Heart left ventricle (tissue), 16 donors: Measurements from ENCODE around the gene CLEC11A. TPM values are rescaled to one million over a fixed set of nuclear protein-coding genes. Genes with fewer than 3 reads are reported as not detected.

Experiments used
- ATAC-seq, 4 donors: fragments of 200-7000 bp; cut with Tn5 transposase; one replicate each; pipeline ENCODE4 v1.9.1; 2020 to 2022; ENCODE audit warnings: moderate library complexity in 4 of 4, mild to moderate bottlenecking in 3 of 4, moderate number of reproducible peaks in 1 of 4
- DNase-seq, 5 donors: peaks; one replicate each; pipeline ENCODE4 v3.0.0-alpha.2; 2020
- H3K27ac ChIP-seq, 12 donors: fragments of 200-600 bp; sonication (generic) in 4 of 12; one replicate each; pipeline versions ENCODE4 v1.5.0 to v1.8.0; 2016 to 2022; ENCODE audit warnings: mild to moderate bottlenecking in 2 of 12
- H3K27me3 ChIP-seq, 9 donors: fragments of 200-600 bp; sonication (generic) in 2 of 9; one replicate each; pipeline versions ENCODE4 v1.5.1 to v1.8.0; 2016 to 2022; ENCODE audit warnings: mild to moderate bottlenecking in 3 of 9
- H3K36me3 ChIP-seq, 9 donors: fragments of 200-600 bp; sonication (generic) in 2 of 9; one replicate each; pipeline versions ENCODE4 v1.5.0 to v1.8.0; 2018 to 2022; ENCODE audit warnings: mild to moderate bottlenecking in 2 of 9
- H3K4me1 ChIP-seq, 12 donors: fragments of 200-600 bp; sonication (generic) in 4 of 12; one replicate each; pipeline versions ENCODE4 v1.5.0 to v1.8.0; 2016 to 2022; ENCODE audit warnings: mild to moderate bottlenecking in 3 of 12
- H3K4me3 ChIP-seq, 12 donors: fragments of 200-600 bp; sonication (generic) in 4 of 12; one replicate each; pipeline versions ENCODE4 v1.5.0 to v1.8.0; 2017 to 2022; ENCODE audit warnings: mild to moderate bottlenecking in 9 of 12, moderate library complexity in 4 of 12
- H3K9me3 ChIP-seq, 12 donors: fragments of 200-600 bp; sonication (generic) in 4 of 12; one replicate each; pipeline versions ENCODE4 v1.5.0 to v1.8.0; 2016 to 2022; ENCODE audit warnings: mild to moderate bottlenecking in 1 of 12
- CTCF ChIP-seq, 12 donors: fragments of 200-600 bp; sonication (generic) in 4 of 12; IDR thresholded peaks; one replicate each; pipeline versions ENCODE4 v1.5.0 to v1.8.0; 2018 to 2022; ENCODE audit warnings: antibody characterized with exemption in 12 of 12, mild to moderate bottlenecking in 5 of 12
- POLR2A ChIP-seq, 2 donors: fragments of 450-650 bp; IDR thresholded peaks; one replicate each; pipeline ENCODE4 v1.6.1; 2017; ENCODE audit warnings: antibody characterized with exemption in 2 of 2, mild to moderate bottlenecking in 2 of 2, moderate library complexity in 2 of 2
- WGBS, 4 donors: extraction: QIAGEN DNeasy Blood & Tissue Kit in 2 of 4; methylation state at CpG; one replicate each; pipeline versions ENCODE4 v1.1.5 to v1.1.7; 2013 to 2018; 5-methylcytosine and 5-hydroxymethylcytosine counted together
- intact Hi-C, 10 donors: fragments of 100-400 bp; cut with DNase I; formaldehyde crosslinking; loops; one replicate each; pipeline versions ENCODE4 v1.11.1 to v1.14.2; 2022
- polyA plus RNA-seq, 2 donors: library from polyadenylated mRNA; stranded (reverse); fragments of 200-250 nt; gene quantifications; one replicate each; pipeline ENCODE4 v1.2.3, GENCODE V29; 2013
- total RNA-seq, 9 donors: library from RNA; depleted of rRNA in 2 of 9; stranded (reverse); fragments of >200 nt in 2 of 9; fragmentation: NEBNext Ultra II Directional in 3 of 9; extraction: Animal tissue kit (Norgen Biotek cat#: 25700) in 3 of 9; gene quantifications; one replicate each; pipeline versions ENCODE4 v1.1.0 to v1.2.4, GENCODE V29; 2016 to 2023
- donor health status: ischemic (EF 13 %, LVEDD 7.1; RV severe dilation, severe dysfunction).
- donor health status: healthy with polysubstance abuse.
- donor health status: DM: no; HTN: yes; CAD: no.
- donor health status: DM: no; HTN: no; CAD: no.
- donor health status: ischemic (EF 25% LVEDD 6.9; RV normal size, moderate dysfunction).
- donor health status: ischemic (EF 25% LVEDD 5.7; RV mildly dilated, moderate dysfunction).
- donor health status: healthy.
- donor health status: DM: yes; HTN: yes; CAD: no.
- donor health status: ischemic (EF 35%, LVEDD 5.7; RV mildly dilated, moderate dysfunction).
- donor health status: nonischemic (EF 11% LVEDD 7.7; RV severe dilation, severe dysfunction).
- donor health status: DM: yes; HTN: yes; CAD: no.
- donor health status: PGD.
- donor health status: ischemic (EF 29% LVEDD 5.4; RV normal size, mild dysfunction).
- donor health status: nonischemic (EF 23%, LVEDD 6.1; RV moderate dilation, normal function).

CLEC11A gene
- total and polyA plus RNA-seq, 11 donors = 2.4 to 16.6 (median 4.2) TPM

GRCh38 chr19:50711805-50712204, 11.4 kb upstream of the CLEC11A start:
- no peak for TF ChIP-seq CTCF (IDR thresholded peaks at IDR 0.05)
- TF ChIP-seq POLR2A (IDR thresholded peaks at IDR 0.05) = no peak
- WGBS, 4 donors = 80 to 92% (median 83%) methylated on average over 9 of the region's 9 CpGs
- Histone ChIP-seq H3K4me3 (no peak overlapping the region), H3K27ac (no peak overlapping the region), H3K27me3 (peaks cover 0 to 52% (median 7%) of the 10 kb centered on the region in 9 donors), H3K36me3 (no peaks in the 10 kb centered on the region), H3K4me1 (no peaks in the 10 kb centered on the region), H3K9me3 (no peaks in the 10 kb centered on the region)
- intact Hi-C loops = no loop called here
- ATAC-seq = no peak
- DNase-seq = peak in 1 of 5 donors; percentile 8

GRCh38 chr19:50712833-50713232, 10.3 kb upstream of the CLEC11A start:
- H3K9me3 ChIP-seq = no peaks in the 10 kb centered on the region
- no peak for ATAC-seq
- H3K36me3 ChIP-seq = no peaks in the 10 kb centered on the region
- intact Hi-C loops = no loop called here
- peaks cover 0 to under 1% (median 0%) of the 10 kb centered on the region in 12 donors for H3K4me1 ChIP-seq
- no peak overlapping the region for H3K4me3 ChIP-seq
- peak in 1 of 5 donors; percentile 15 for DNase-seq
- 65 to 87% (median 77%) methylated on average over 6 of the region's 6 CpGs for WGBS, 4 donors
- H3K27me3 ChIP-seq = peaks cover 0 to 62% (median 16%) of the 10 kb centered on the region in 9 donors
- TF ChIP-seq POLR2A (IDR thresholded peaks at IDR 0.05) (no peak), CTCF (IDR thresholded peaks at IDR 0.05) (no peak)
- H3K27ac ChIP-seq = no peak overlapping the region

- no peak for ATAC-seq
- Histone ChIP-seq H3K9me3 (no peaks in the 10 kb centered on the region), H3K36me3 (no peaks in the 10 kb centered on the region), H3K4me1 (peaks cover 0 to 9% (median 2%) of the 10 kb centered on the region in 12 donors), H3K27ac (no peak overlapping the region), H3K27me3 (peaks cover 3 to 68% (median 24%) of the 10 kb centered on the region in 9 donors), H3K4me3 (no peak overlapping the region)
- intact Hi-C loops = no loop called here
- TF ChIP-seq CTCF (IDR thresholded peaks at IDR 0.05) = no peak
- no peak for TF ChIP-seq POLR2A (IDR thresholded peaks at IDR 0.05)
- WGBS, 4 donors = 83 to 90% (median 88%) methylated on average over 22 of the region's 22 CpGs
- peak in 1 of 5 donors; percentile 52 for DNase-seq
These were observed 9.5 kb upstream of the CLEC11A start for GRCh38 chr19:50713556-50714236.

GRCh38 chr19:50716178-50717025, 6.8 kb upstream of the CLEC11A start:
- Histone ChIP-seq H3K4me3 (no peak overlapping the region), H3K9me3 (no peaks in the 10 kb centered on the region), H3K27me3 (peaks cover 8 to 64% (median 30%) of the 10 kb centered on the region in 9 donors), H3K4me1 (peaks cover 0 to 20% (median 5%) of the 10 kb centered on the region in 12 donors), H3K27ac (no peak overlapping the region), H3K36me3 (no peaks in the 10 kb centered on the region)
- WGBS, 4 donors = 82 to 85% (median 84%) methylated on average over 18 to 39 of the region's 39 CpGs
- no peak for TF ChIP-seq POLR2A (IDR thresholded peaks at IDR 0.05)
- ATAC-seq = no peak
- intact Hi-C loops = no loop called here
- peak in 1 of 5 donors; percentile 21 for DNase-seq
